ENCODE results near the gene ALG12.

GRCh38 chr22:49866134-49866533 lies 52.1 kb downstream of the ALG12 start:
- TF ChIP-seq POLR2AphosphoS5 (IDR thresholded peaks at IDR 0.05) (no peak), RAD21 (conservative IDR thresholded peaks at IDR 0.05) (no peak), EZH2 (IDR thresholded peaks at IDR 0.05; ENCODE audit: borderline replicate concordance, insufficient read depth, low read length, poor library complexity, severe bottlenecking) (no peak), SMC3 (conservative IDR thresholded peaks at IDR 0.05; ENCODE audit: poor library complexity) (no peak), EP300 (conservative IDR thresholded peaks at IDR 0.05; ENCODE audit: poor library complexity, severe bottlenecking) (no peak), TAF1 (IDR thresholded peaks at IDR 0.05; ENCODE audit: low read depth) (no peak), MXI1 (conservative IDR thresholded peaks at IDR 0.05; ENCODE audit: poor library complexity, severe bottlenecking) (no peak)
- TF ChIP-seq, protein P1, sequence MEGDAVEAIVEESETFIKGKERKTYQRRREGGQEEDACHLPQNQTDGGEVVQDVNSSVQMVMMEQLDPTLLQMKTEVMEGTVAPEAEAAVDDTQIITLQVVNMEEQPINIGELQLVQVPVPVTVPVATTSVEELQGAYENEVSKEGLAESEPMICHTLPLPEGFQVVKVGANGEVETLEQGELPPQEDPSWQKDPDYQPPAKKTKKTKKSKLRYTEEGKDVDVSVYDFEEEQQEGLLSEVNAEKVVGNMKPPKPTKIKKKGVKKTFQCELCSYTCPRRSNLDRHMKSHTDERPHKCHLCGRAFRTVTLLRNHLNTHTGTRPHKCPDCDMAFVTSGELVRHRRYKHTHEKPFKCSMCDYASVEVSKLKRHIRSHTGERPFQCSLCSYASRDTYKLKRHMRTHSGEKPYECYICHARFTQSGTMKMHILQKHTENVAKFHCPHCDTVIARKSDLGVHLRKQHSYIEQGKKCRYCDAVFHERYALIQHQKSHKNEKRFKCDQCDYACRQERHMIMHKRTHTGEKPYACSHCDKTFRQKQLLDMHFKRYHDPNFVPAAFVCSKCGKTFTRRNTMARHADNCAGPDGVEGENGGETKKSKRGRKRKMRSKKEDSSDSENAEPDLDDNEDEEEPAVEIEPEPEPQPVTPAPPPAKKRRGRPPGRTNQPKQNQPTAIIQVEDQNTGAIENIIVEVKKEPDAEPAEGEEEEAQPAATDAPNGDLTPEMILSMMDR (IDR thresholded peaks at IDR 0.05; ENCODE audit: poor library complexity, severe bottlenecking): no peak
- TF ChIP-seq, protein P2, sequence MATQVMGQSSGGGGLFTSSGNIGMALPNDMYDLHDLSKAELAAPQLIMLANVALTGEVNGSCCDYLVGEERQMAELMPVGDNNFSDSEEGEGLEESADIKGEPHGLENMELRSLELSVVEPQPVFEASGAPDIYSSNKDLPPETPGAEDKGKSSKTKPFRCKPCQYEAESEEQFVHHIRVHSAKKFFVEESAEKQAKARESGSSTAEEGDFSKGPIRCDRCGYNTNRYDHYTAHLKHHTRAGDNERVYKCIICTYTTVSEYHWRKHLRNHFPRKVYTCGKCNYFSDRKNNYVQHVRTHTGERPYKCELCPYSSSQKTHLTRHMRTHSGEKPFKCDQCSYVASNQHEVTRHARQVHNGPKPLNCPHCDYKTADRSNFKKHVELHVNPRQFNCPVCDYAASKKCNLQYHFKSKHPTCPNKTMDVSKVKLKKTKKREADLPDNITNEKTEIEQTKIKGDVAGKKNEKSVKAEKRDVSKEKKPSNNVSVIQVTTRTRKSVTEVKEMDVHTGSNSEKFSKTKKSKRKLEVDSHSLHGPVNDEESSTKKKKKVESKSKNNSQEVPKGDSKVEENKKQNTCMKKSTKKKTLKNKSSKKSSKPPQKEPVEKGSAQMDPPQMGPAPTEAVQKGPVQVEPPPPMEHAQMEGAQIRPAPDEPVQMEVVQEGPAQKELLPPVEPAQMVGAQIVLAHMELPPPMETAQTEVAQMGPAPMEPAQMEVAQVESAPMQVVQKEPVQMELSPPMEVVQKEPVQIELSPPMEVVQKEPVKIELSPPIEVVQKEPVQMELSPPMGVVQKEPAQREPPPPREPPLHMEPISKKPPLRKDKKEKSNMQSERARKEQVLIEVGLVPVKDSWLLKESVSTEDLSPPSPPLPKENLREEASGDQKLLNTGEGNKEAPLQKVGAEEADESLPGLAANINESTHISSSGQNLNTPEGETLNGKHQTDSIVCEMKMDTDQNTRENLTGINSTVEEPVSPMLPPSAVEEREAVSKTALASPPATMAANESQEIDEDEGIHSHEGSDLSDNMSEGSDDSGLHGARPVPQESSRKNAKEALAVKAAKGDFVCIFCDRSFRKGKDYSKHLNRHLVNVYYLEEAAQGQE (IDR thresholded peaks at IDR 0.05; ENCODE audit: borderline replicate concordance): no peak

Measured in neural cell (in vitro differentiated cells).